ENCODE measurements around the gene DTNB. TPM values are rescaled to one million over a fixed set of nuclear protein-coding genes. Genes with fewer than 3 reads are reported as not detected.

The DTNB gene
- total and polyA plus RNA-seq, 2 donors (not counting 3 experiments of a cell fraction or from before 2014, with no cell fraction given), result 11.5 to 17.0 TPM

DNA sequence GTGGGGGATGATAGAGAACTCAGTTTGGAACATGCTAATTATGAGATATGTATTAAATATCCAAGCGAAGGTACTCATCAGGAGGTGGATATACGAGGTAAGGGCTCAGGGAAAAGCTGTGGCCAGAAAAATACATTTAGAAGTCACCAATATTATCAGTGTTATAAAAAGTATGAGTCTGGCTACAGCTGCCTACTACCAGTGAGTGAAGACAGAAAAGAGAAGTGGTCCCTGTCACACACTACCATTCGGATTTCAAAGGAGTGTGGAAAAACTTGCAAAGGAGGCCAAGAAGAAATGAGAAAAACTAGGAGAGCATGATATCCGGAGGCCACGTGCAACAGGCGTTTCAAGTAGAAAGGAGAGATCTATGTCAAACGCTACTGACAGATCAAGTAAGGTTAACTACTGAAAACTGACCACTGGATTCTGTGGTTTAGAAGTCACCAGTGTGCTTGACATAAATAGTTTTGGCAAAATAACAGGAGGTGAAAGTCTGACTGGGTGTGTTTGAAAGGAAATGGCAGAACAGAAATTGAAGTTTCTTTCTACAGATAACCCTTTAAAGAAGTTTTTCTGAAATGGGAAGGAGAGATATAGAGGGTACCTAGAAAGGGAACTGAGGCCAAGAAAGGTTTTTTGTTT, 213.0 kb downstream of the DTNB start:
- H3K4me2 ChIP-seq (ENCODE audit: insufficient read depth, low read length), result no peak overlapping the region
- no TSS peak for BruUV-seq (replicated peaks)
- H3K9me1 ChIP-seq (replicated peaks; ENCODE audit: control insufficient read depth, extremely low read depth, insufficient read depth, low read length), result no peaks in the 10 kb centered on the region
- H3K27ac ChIP-seq (ENCODE audit: insufficient read depth, low read depth, low read length), result no peak overlapping the region
- no peak overlapping the region for H3K9ac ChIP-seq (replicated peaks; ENCODE audit: extremely low read depth, insufficient read depth, low read length)
- intact Hi-C loops (cut with micrococcal nuclease), result no loop called here
- no peaks in the 10 kb centered on the region for H3K4me1 ChIP-seq (ENCODE audit: control insufficient read depth, extremely low read depth, insufficient read depth, low read length)
- H2AFZ ChIP-seq (ENCODE audit: low read depth, low read length), result no peak overlapping the region
- no peak for DNase-seq (ENCODE audit: low read depth, low spot score)
- CTCF ChIA-PET, result no interaction called here
- no peaks in the 10 kb centered on the region for H3K36me3 ChIP-seq (ENCODE audit: control insufficient read depth in 2 of 2, extremely low read depth in 1 of 2, insufficient read depth in 2 of 2, low read length in 2 of 2)
- no peaks in the 10 kb centered on the region for H3K79me2 ChIP-seq (ENCODE audit: control insufficient read depth, insufficient read depth, low read length)
- no peaks in the 10 kb centered on the region for H4K20me1 ChIP-seq (replicated peaks; ENCODE audit: control insufficient read depth, extremely low read depth, insufficient read depth, low read length)
- POLR2A ChIA-PET, result no interaction called here
- TF ChIP-seq POLR2AphosphoS5 (IDR thresholded peaks at IDR 0.05; ENCODE audit: insufficient read depth, low read depth, low read length), result no peak
- no peak for TF ChIP-seq POLR2A (IDR thresholded peaks at IDR 0.05; ENCODE audit: low read depth, low read length)
- no peak for TF ChIP-seq GATA2 (IDR thresholded peaks at IDR 0.05; ENCODE audit: insufficient read depth, insufficient read length, low read depth, low read length)
- TF ChIP-seq JUN (IDR thresholded peaks at IDR 0.05; ENCODE audit: borderline replicate concordance, insufficient read depth, insufficient read length, low read depth), result no peak
- TF ChIP-seq FOS (IDR thresholded peaks at IDR 0.05; ENCODE audit: borderline replicate concordance, insufficient read depth, low read length), result no peak
- TF ChIP-seq, protein P1, sequence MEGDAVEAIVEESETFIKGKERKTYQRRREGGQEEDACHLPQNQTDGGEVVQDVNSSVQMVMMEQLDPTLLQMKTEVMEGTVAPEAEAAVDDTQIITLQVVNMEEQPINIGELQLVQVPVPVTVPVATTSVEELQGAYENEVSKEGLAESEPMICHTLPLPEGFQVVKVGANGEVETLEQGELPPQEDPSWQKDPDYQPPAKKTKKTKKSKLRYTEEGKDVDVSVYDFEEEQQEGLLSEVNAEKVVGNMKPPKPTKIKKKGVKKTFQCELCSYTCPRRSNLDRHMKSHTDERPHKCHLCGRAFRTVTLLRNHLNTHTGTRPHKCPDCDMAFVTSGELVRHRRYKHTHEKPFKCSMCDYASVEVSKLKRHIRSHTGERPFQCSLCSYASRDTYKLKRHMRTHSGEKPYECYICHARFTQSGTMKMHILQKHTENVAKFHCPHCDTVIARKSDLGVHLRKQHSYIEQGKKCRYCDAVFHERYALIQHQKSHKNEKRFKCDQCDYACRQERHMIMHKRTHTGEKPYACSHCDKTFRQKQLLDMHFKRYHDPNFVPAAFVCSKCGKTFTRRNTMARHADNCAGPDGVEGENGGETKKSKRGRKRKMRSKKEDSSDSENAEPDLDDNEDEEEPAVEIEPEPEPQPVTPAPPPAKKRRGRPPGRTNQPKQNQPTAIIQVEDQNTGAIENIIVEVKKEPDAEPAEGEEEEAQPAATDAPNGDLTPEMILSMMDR (IDR thresholded peaks at IDR 0.05; ENCODE audit: extremely low read depth in 1 of 2, insufficient read depth in 1 of 2, low read depth in 1 of 2, low read length in 2 of 2), result no peak
- TF ChIP-seq, protein P2, sequence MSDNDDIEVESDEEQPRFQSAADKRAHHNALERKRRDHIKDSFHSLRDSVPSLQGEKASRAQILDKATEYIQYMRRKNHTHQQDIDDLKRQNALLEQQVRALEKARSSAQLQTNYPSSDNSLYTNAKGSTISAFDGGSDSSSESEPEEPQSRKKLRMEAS (IDR thresholded peaks at IDR 0.05; ENCODE audit: insufficient read depth, insufficient read length), result no peak
- no peak for TF ChIP-seq MYC (IDR thresholded peaks at IDR 0.05; ENCODE audit: low read depth, low read length)
- TF ChIP-seq EZH2 (IDR thresholded peaks at IDR 0.05; ENCODE audit: borderline replicate concordance, low read depth, low read length, severe bottlenecking), result no peak
- dilution Hi-C loops (cut with MboI; ENCODE audit: extremely low pct_ligation_motif_present, low sequenced_read_pairs), result no loop called here
- no peaks in the 10 kb centered on the region for H3K27me3 ChIP-seq (ENCODE audit: control insufficient read depth in 2 of 2, insufficient read depth in 2 of 2, low read length in 2 of 2)
- H3K4me3 ChIP-seq (replicated peaks in 1 of 3; ENCODE audit: insufficient read depth in 1 of 3, low read depth in 1 of 3, low read length in 3 of 3), result no peak overlapping the region
- FAIRE-seq, result no peak
- H3K9me3 ChIP-seq (replicated peaks; ENCODE audit: control insufficient read depth, insufficient read depth, low read length), result no peaks in the 10 kb centered on the region
